Neural cell (in vitro differentiated cells): ENCODE data around the gene MS4A6E. TPM values are rescaled to one million over a fixed set of nuclear protein-coding genes. Genes with fewer than 3 reads are reported as not detected.

ENCODE experiments used
- H2AFZ ChIP-seq: fragments of 200-600, 300-800 bp; sonication (generic), shearing (Covaris generic); 2 replicates; pipeline ENCODE4 v1.6.0; 2014; ENCODE audit warnings: low read depth, mild to moderate bottlenecking, antibody characterized with exemption, low read length, moderate library complexity
- H3F3A ChIP-seq: fragments of 200-600 bp; shearing (Covaris generic); 2 replicates; pipeline ENCODE4 v1.6.1; 2016; ENCODE audit warnings: mild to moderate bottlenecking, moderate library complexity, mixed read lengths, antibody characterized with exemption, low read length; ENCODE audit not compliant: insufficient read depth, poor library complexity, severe bottlenecking
- H3K27ac ChIP-seq: fragments of 200-600, 300-800 bp; sonication (generic), shearing (Covaris generic); 2 replicates; pipeline ENCODE4 v1.5.1; 2014; ENCODE audit warnings: mild to moderate bottlenecking, low read length, moderate library complexity
- H3K27me3 ChIP-seq: fragments of 300-800, 200-600 bp; sonication (generic), shearing (Covaris generic); 2 replicates; pipeline ENCODE4 v1.6.0; 2014; ENCODE audit warnings: mild to moderate bottlenecking, low read depth, low read length, moderate library complexity; ENCODE audit not compliant: insufficient read depth
- H3K36me3 ChIP-seq: fragments of 300-800, 200-600 bp; sonication (generic), shearing (Covaris generic); 2 replicates; pipeline ENCODE4 v1.5.1; 2014; ENCODE audit warnings: mild to moderate bottlenecking, antibody characterized with exemption, low read length, moderate library complexity; ENCODE audit not compliant: insufficient read depth
- H3K4me2 ChIP-seq: fragments of 300-800, 200-600 bp; sonication (generic), shearing (Covaris generic); 2 replicates; pipeline ENCODE4 v1.6.0; 2014; ENCODE audit warnings: mild to moderate bottlenecking, low read length
- H3K4me3 ChIP-seq: fragments of 300-800, 200-600 bp; sonication (generic), shearing (Covaris generic); 2 replicates; pipeline ENCODE4 v1.5.1; 2014; ENCODE audit warnings: mild to moderate bottlenecking, low read length, moderate library complexity
- H3K79me2 ChIP-seq: fragments of 200-600 bp; shearing (Covaris generic); replicated peaks from 2 replicates; pipeline ENCODE4 v1.6.0; 2014; ENCODE audit warnings: mild to moderate bottlenecking, low read length, moderate library complexity; ENCODE audit not compliant: insufficient read depth
- H3K9ac ChIP-seq: fragments of 300-800, 200-600 bp; sonication (generic), shearing (Covaris generic); 2 replicates; pipeline ENCODE4 v1.6.1; 2016; ENCODE audit warnings: mild to moderate bottlenecking, low read length, mixed read lengths
- H3K9me2 ChIP-seq: fragments of 200-600 bp; shearing (Covaris generic); 2 replicates; pipeline ENCODE4 v1.6.1; 2016; ENCODE audit warnings: mild to moderate bottlenecking, low read length, mixed read lengths; ENCODE audit not compliant: insufficient read depth
- H3K9me3 ChIP-seq: fragments of 200-600, 300-800 bp; sonication (generic), shearing (Covaris generic); 2 replicates; pipeline ENCODE4 v1.6.1; 2016; ENCODE audit warnings: mild to moderate bottlenecking, mixed run types, low read length, moderate library complexity, mixed read lengths
- H4K20me1 ChIP-seq: fragments of 200-600 bp; shearing (Covaris generic); 2 replicates; pipeline ENCODE4 v1.6.1; 2016; ENCODE audit warnings: mild to moderate bottlenecking, mixed run types; ENCODE audit not compliant: insufficient read depth
- CTCF ChIP-seq: fragments of 450-650 bp; IDR thresholded peaks from 2 replicates; pipeline ENCODE4 v1.5.1; 2014; ENCODE audit warnings: antibody characterized with exemption, mild to moderate bottlenecking, moderate library complexity; ENCODE audit not compliant: poor library complexity, severe bottlenecking
- EP300 ChIP-seq: fragments of 450-650 bp; conservative IDR thresholded peaks from 2 replicates; pipeline ENCODE4 v1.6.1; 2014; ENCODE audit warnings: antibody characterized with exemption, mild to moderate bottlenecking, moderate library complexity; ENCODE audit not compliant: poor library complexity, severe bottlenecking
- EZH2 ChIP-seq: fragments of 200-600, 300-800 bp; shearing (Covaris generic), sonication (generic); IDR thresholded peaks from 2 replicates; pipeline ENCODE4 v1.6.1; 2014; ENCODE audit warnings: antibody characterized with exemption, low read length, borderline replicate concordance, mild to moderate bottlenecking; ENCODE audit not compliant: insufficient read depth, poor library complexity, severe bottlenecking
- MXI1 ChIP-seq: fragments of 450-650 bp; conservative IDR thresholded peaks from 2 replicates; pipeline ENCODE4 v1.6.1; 2014; ENCODE audit warnings: antibody characterized with exemption, mild to moderate bottlenecking; ENCODE audit not compliant: poor library complexity, severe bottlenecking
- POLR2AphosphoS5 ChIP-seq: IDR thresholded peaks from 2 replicates; pipeline ENCODE4 v1.6.1; 2012
- RAD21 ChIP-seq: fragments of 450-650 bp; conservative IDR thresholded peaks from 2 replicates; pipeline ENCODE4 v1.6.1; 2014; ENCODE audit warnings: antibody characterized with exemption, mild to moderate bottlenecking, moderate library complexity
- REST ChIP-seq: IDR thresholded peaks from 2 replicates; pipeline ENCODE4 v1.6.1; 2012; ENCODE audit warnings: borderline replicate concordance
- SMC3 ChIP-seq: fragments of 450-650 bp; conservative IDR thresholded peaks from 2 replicates; pipeline ENCODE4 v1.6.1; 2014; ENCODE audit warnings: antibody characterized with exemption, mild to moderate bottlenecking, moderate library complexity; ENCODE audit not compliant: poor library complexity
- TAF1 ChIP-seq: IDR thresholded peaks from 2 replicates; pipeline ENCODE4 v1.6.1; 2012; ENCODE audit warnings: low read depth
- polyA plus RNA-seq: library from polyadenylated mRNA; depleted of rRNA; stranded (reverse); fragments of >200 nt; gene quantifications from 2 replicates; pipeline ENCODE4 v1.2.3, GENCODE V29; 2014

MS4A6E gene
- polyA plus RNA-seq, 1 donor from 2014 or later = not detected

GRCh38 chr11:60377401-60378136 lies 50.5 kb downstream of the MS4A6E start:
- H3K9me2 ChIP-seq = no peaks in the 10 kb centered on the region
- H3K27me3 ChIP-seq = no peaks in the 10 kb centered on the region
- no peaks in the 10 kb centered on the region for H3F3A ChIP-seq
- H3K4me3 ChIP-seq = no peak overlapping the region
- H3K79me2 ChIP-seq = no peaks in the 10 kb centered on the region
- H4K20me1 ChIP-seq = no peaks in the 10 kb centered on the region
- no peak overlapping the region for H3K4me2 ChIP-seq
- H3K36me3 ChIP-seq = no peaks in the 10 kb centered on the region
- H3K27ac ChIP-seq = no peak overlapping the region
- TF ChIP-seq CTCF (no peak), EZH2 (no peak), RAD21 (no peak), TAF1 (no peak), EP300 (no peak), MXI1 (no peak), POLR2AphosphoS5 (no peak), REST (no peak), SMC3 (no peak)
- H3K9me3 ChIP-seq = no peaks in the 10 kb centered on the region
- H2AFZ ChIP-seq = no peak overlapping the region
- H3K9ac ChIP-seq = no peak overlapping the region

GRCh38 chr11:60378354-60378753 lies 51.3 kb downstream of the MS4A6E start, which contains the start of gene MS4A7:
Gene MS4A7, plus strand, starts transcription at chr11:60378532. Its CDS starts 4,610 bp downstream, at chr11:60383142.
- Histone ChIP-seq H2AFZ (no peak within 1 kb of the TSS), H3K9me3 (no peaks in the 10 kb centered on the region), H3K4me2 (no peak within 1 kb of the TSS), H3F3A (no peaks in the 10 kb centered on the region), H3K4me3 (no peak within 1 kb of the TSS), H3K9me2 (no peaks in the 10 kb centered on the region), H3K79me2 (no peaks in the 10 kb centered on the region), H3K9ac (no peak within 1 kb of the TSS), H4K20me1 (no peaks in the 10 kb centered on the region), H3K27ac (no peak within 1 kb of the TSS), H3K27me3 (no peaks in the 10 kb centered on the region), H3K36me3 (no peaks in the 10 kb centered on the region)
- TF ChIP-seq REST = no peak
- TF ChIP-seq EZH2 = no peak
- no peak for TF ChIP-seq POLR2AphosphoS5
- TF ChIP-seq EP300 = no peak
- TF ChIP-seq RAD21 = no peak
- no peak for TF ChIP-seq CTCF
- TF ChIP-seq SMC3 = no peak
